HG03196 (cell line): ENCODE results near the gene TIRAP.
"Not testable (repeated sequence)": the region's sequence is repeated elsewhere in the genome, so short reads cannot be mapped to it uniquely, and the experiment has no call there.

ENCODE experiments used
- ATAC-seq: cut with Tn5 transposase; IDR thresholded peaks from one replicate; pipeline ENCODE4 v1.9.1; 2021; ENCODE audit not compliant: unreplicated experiment

The TIRAP gene, protein sequence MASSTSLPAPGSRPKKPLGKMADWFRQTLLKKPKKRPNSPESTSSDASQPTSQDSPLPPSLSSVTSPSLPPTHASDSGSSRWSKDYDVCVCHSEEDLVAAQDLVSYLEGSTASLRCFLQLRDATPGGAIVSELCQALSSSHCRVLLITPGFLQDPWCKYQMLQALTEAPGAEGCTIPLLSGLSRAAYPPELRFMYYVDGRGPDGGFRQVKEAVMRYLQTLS

DNA sequence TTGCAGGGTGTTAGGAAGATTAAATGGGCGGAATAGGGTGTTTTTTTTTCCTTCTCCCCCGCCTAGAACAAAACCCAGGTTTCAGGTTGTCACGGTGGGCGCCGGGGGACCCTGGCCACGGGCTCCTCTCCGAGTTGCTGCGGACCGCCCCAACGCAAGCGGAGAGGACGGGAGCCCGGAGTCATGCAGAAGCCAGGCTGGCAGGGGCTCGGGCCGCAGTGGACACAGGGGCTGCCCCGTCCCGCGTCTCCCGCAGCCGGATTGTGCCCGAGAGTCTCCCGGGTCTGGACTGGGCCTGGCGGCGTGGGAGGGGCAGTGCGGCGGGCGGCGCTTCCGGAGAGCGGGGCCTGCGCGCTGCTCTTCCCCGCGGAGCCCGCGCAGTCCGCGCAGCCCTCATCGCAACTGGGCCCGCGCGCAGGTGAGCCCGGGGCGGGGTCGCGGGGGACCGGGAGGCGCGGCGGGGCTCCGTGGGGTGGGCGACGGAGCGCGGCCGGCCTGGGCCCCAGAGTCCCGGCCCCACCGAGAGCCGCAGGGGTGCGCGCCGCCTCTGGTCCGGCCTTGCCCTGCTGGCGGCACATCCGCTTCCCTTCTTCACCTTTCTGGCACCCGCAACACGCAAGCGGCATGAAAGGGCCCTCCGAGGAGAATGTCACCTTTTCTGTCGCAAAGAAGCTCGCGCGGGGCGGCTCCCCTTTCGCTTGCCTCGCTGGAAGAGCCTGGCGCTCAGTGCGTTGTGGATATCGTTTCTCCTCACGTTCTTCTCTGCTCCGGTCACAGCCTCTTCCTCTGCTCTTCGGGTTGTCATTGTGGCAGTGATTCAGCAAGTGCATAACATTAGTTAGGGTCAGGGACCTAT lies at the start of gene TIRAP:
Gene TIRAP (plus strand): TSS at position 358 of the 856 bp plus-strand sequence. CDS start 7,802 bp downstream, outside the sequence.
- ATAC-seq: peak; percentile 60

DNA sequence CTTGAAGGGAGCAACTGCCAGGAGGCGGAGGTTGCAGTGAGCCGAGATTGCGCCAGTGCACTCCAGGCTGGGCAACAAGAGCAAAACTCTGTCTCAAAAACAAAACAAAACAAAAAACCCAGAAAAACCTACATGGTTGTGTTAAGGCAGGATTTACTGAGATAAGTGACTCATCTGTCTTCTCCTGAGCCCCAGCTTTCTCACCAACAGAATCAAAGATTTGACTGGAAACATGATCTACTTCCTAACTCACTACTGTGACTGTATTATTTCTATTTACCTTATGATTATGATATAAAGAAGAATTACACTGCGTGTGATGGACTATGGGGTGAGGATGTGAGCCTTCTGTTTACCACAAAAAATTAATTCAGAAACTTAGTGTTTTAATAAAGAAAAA lies 49.5 kb upstream of the TIRAP start:
- ATAC-seq: no peak

DNA sequence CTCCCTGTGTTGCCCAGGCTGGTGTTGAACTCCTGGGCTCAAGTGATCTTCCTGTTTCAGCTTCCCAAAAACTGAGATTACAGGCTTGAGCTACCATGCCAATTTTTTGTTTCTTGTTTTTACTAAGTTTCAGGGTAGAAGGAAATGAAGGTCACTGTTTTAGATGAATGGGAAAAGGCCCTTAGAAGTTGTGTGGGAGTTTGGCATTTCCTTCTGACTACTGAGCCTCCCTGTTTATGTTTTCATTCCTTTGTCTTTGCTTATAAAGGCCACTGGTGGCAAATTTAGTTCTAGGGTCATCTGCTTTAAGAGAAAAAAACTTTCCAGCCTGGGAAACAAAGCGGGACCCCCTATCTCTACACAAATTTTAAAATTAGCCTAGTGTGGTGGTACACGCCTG lies 36.3 kb upstream of the TIRAP start:
- no peak for ATAC-seq

DNA sequence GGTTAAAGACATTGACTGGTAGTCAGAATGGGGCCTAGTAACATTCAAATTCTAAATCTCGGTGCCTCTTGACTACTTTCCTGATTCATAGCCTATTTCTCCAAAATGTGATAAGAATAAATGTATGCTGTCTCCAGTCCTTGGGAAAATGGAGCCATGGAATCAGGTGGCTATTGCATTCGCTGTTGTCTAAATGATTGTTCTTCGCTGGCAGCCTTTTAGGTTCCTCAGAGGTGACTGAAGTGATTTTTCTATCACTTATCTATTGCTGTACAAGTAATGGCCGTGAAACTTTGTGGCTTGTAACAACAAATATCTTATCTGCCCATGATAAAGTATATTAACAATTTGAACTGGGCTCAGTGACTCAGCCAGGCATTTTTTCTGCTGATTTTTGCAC lies 29.6 kb upstream of the TIRAP start:
- no peak for ATAC-seq

DNA sequence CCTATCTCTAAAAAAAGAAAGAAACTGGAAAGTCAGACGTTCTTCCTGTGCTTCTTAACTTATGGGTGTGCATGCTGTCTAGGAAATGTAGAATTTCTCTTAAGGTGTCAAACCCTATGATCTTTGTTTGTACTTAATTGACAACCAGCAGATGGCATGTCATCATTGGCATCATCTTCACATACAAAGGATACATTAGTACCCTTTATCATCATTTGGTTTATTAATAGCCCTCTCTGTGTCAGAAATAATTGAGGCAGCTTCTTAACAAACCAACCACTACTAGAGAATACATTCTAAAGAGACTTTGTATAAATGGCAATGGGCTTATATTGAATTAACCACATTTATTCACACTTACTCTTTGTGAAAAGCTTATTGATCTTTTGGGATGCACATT lies 28.1 kb upstream of the TIRAP start:
- no peak for ATAC-seq

DNA sequence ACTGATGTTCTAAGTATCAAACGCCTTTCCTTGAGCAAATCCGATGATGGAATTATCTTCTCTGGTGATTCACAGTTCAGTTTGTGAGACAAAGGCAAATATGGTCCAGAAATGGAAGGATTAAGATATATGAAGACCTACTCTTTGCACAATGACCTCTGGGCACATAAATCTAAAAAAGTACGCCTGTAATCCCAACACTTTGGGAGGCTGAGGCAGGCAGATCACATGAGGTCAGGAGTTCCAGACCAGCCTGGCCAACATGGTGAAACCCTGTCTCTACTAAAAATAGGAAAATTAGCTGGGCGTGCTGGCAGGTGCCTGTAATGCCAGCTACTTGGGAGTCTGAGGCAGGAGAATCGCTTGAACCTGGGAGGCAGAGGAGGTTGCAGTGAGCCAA lies 27.4 kb upstream of the TIRAP start:
- ATAC-seq: not testable (repeated sequence)

DNA sequence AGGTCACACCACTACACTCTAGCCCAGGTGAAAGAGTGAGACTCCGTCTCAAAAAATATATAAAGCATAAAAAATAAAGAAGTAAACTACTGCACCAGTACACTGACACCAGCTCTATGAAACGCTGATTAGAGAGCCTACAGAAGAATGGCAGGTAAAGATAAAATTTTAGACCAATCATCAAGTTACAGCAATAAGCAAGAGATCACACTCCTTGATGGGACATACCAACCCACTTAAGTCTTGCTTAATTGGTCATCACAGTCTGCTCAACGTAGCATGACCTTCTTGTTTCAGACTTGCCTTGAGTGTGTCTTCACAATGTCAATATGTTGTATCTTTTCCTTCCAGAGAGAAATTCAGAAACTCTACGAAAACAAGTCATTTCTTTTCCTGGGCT lies 26.7 kb upstream of the TIRAP start:
- no peak for ATAC-seq

DNA sequence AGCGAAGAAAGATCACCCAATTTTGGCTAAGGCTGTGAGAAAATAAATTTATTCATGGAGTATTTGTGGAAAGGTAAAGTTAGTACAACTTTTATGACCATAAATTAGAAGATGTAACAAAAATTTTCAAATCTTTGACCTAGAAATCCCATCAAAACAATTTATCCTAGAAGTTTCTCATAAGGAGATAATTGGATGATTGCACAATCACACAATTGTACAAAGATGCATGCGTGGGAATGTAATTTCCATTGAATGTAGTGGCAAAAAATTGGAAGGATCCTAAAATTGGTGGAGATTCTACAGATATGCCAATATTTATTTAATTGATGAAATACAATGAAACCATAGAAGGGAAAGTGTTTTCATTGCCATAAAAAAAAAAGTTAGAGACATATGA lies 25.7 kb upstream of the TIRAP start:
- ATAC-seq: no peak

DNA sequence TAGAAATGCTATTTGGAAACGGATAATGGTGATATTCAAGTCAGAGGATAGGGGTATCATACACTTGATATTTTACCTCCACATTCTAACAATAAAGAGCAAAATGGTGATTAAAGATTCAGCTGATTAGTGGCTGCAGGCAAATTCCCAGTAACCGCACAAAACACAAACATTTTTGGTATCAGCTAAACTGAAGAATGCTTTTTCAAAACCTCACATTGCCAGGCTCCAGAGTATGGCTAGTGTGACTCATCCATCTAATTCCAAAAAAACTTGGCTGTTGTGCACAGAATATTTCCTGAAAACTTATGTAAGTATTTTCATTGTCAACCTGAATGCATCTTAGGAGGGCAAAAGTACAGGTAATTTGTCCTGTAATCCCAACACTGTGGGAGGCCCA lies 25.1 kb upstream of the TIRAP start:
- ATAC-seq: no peak

DNA sequence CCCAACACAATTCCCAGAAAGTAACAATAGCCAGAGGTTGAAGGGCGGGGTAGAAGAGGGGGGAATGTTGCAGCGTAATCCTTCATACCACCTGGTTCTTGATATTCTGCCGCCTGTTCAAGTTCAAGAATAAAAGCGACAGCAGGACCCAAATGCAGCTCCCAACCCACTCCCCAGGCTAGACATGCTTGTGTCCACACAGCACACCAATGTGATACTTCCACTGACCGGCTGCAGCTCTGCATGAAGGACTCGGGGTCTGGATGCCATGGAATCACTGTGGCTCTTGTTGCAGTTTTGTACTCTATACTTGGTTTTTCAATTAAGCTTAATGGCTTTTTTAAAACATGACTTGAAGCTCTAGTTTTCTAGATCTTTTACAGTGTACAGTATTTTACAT lies 20.7 kb upstream of the TIRAP start:
- ATAC-seq: no peak

DNA sequence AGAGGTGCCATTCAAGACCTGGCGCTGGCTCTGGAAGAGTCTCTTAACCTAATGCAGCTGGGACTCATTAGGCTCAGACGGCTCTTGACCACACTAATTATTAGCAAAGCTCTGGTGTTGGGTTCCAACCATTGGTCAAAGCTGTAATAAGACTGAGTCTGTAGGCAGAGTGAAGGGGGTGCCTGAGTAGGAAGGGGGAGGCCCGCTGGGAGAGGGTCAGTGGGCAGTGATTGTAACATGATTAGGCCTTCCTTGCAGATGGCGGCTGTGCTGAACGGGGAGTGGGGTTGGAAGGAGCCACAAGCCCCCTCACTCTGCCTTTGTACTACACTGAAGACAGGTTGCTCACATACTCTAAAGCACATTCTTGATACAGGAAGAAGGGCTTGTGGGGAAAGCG lies 19.4 kb upstream of the TIRAP start:
- no peak for ATAC-seq

DNA sequence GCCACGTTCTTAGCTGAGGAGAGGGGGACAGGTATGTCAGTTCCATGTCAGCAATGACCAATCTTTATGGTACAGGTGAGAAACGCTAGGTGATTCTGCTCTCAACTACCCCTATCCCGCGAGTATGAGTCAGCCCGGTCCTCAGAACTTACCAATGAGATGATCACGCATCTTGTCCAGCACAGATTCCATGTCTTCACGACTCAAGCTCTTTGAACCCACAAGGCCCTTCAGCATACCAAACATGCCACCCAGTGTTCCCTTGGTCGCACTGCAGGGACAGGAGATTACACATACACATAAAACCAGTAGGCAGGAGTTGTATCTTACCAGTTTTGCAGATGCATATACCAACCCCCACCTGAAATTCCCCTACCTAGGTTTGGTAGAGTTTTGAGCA lies 17.1 kb upstream of the TIRAP start:
- ATAC-seq: no peak

DNA sequence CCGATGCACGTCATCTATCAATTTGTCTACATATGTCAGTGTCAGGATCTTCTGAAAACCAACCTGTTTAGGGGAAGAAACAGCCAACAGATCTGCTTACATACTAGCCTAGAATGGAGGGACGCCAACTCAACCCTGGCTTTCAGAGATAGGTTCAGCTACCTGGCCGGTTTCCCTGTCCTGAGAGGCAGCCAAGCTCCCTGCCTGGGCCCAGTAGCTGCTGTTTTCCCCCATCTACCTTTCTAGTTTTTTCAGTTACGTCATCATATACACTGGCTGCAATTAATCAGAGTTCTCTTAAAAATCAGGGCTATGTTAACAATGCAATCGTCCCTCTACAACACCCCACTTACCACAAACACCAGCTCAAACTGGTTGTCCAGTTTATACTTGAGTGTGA lies 15.2 kb upstream of the TIRAP start:
- ATAC-seq: no peak

DNA sequence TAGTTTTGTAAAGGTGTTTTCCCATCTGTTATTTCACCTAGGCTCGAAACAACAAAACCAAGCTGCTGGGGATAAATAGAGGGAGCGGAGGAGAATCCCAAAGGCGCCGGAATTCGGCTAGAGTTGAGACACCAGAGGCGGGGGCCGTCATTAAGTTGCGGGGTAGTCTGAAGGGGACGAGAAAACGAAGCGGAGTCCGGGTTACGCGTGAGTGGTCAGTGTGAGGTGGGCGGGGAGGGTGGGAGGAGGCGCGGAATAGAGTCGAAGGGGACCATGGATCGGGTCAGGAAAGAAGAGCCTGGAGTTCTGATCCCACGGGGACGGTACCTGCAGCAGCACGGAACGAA lies 14.6 kb upstream of the TIRAP start:
- no peak for ATAC-seq

DNA sequence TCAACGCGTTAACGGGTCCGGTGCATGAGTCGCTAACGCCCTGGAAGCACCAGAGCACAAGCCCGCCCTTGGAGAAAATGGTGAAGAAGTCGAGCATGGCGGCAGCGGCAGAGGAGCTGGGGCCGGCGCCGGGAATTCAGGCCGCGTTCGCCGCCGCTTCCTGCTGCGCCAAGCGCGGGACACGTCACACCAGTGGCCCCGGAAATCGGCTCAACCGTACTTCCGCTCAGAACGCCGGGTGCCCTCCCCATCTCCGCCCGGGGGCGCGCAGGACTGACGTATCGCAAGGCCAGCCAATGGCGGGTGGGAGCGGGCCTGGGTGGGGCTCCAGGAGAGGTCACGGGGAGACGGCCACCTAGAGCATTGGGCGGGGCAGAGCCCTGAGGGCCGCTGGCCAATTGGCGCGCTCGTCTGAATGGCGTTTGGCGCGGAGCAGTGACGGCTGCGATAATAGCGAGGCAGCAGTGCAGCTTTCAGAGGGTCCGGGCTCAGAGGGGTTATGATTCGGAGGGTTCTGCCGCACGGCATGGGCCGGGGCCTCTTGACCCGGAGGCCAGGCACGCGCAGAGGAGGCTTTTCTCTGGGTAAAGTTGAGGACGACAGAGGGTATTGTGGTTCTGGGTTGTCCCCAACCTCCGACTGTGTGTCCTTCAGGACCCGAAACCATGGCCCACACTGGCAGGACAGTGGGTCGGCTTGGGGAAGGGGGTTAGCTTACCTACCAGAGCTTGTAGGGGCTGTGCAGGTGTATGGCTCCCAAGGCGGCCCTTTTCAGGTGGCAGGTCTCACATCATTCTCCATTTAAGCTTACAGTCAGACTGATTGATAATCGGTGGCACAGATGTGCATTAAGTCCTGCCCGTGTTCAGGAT lies 13.9 kb upstream of the TIRAP start, which contains the start of the genes FOXRED1 and SRPRA:
Gene FOXRED1 (plus strand): TSS at position 447 of the 872 bp plus-strand sequence. CDS start 53 bp downstream, at position 500.
Gene SRPRA (minus strand): TSS at position 188 of the 872 bp plus-strand sequence. CDS start 91 bp downstream, at position 97.
- peak; percentile 99 for ATAC-seq

DNA sequence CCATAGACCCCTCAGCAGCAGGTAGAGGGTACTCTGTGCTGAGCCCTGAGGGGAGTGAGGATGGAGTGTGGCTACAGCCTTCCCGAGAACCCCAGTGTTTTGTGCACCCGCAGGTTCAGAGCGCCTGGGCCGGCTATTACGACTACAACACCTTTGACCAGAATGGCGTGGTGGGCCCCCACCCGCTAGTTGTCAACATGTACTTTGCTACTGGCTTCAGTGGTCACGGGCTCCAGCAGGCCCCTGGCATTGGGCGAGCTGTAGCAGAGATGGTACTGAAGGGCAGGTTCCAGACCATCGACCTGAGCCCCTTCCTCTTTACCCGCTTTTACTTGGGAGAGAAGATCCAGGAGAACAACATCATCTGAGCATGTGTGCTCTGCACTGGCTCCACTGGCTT lies 5.6 kb upstream of the TIRAP start:
- no peak for ATAC-seq

DNA sequence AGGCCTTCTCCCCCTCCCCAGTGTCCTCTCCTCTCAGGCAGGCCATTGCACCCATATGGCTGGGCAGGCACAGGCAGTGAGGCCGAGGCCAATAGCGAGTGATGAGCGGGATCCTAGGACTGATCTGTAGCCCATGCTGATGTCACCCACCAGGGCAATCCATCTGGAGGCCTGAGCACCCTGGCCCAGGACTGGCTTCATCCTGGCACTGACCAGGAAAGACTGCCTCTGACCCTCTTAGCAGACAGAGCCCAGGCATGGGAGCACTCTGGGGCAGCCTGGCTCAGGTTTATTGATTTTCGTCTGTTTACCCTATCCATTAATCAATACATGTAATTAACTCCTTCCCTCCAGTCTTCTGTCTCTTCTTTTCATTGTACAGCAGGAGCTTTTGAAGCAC lies 5.1 kb upstream of the TIRAP start:
- no peak for ATAC-seq

DNA sequence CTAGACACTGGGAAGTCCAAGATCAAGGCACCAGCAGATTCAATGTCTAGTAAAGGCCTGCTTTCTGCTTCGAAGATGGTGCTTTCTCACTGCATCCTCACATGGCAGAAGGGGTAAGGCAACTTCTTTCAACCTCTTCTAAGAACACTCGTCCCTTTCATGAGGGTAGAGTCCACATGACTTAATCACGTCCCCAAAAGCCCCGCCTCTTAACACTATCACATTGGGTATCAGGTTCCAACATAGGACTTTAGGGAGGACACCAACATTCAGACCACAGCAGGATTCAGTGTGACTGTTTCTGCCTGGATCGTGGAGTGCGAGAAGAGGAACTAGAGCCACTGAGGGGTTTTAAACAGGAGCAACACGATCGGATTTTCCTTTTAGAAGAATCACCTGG lies 3.7 kb upstream of the TIRAP start:
- ATAC-seq: no peak

DNA sequence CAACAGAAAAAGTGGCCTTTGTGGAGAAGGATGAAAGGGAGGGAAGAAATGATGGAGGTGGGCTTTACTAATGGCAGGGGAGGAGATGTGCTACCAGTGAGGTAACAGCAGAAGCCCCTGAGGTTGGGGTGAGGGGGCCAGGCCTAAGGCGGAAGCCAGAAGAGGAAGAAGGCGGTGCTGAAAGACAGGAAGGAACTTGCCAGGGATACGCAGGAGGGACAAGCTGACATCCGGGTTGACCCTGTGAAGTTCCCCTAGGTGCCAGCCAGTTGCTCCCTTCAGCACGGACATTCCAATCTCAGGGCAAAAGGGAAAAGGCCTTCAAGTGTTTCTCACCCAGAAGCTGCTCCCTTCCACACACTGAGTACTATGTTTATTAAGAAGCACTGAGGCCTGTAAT lies 2.3 kb upstream of the TIRAP start:
- no peak for ATAC-seq

DNA sequence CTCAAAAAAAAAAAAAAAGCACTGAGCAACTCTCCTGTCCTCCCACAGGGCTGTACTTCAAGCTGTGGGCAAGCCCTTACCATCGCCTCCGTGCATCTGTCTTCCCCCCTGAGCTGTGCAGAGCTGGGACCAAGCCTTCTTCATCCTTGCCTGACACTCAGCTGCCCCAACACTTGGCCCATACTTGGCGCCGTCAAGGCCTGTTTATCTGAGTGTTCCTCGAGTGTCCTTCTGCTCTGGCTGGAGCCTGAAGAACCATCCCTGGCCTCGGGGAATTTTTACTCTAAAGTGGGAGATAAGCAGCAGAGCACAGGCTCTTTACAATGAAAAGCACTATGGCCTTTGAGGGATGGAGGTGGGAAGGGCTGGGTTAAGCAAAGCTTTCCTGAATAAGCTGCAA lies 1.6 kb upstream of the TIRAP start:
- ATAC-seq: no peak

DNA sequence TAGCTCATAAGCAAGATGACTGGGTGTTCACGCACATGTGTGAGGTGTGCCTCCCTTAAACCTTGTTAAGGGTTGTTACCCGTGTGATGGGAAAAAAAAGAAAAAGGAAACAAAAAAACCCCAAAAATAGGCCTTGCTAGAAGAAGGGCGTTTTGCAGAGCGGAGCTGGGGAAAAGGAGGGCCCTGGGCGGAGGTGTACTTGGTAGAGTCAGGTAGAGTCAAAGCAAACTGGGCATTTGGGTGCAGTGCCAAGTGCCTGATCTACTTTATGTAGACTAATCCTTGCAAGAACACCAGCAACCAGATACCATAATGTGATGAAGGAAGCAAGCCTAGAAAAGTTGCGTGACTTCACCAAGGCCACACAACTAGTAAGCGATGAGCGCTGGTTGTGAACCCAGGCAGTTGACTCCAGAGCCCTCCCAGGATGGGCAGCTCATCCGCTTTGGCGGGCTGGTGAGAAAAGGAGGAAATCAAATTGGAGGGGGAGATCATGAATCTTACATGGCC lies 1.2 kb upstream of the TIRAP start:
- ATAC-seq: no peak
